GM21723 (cell line): Measurements from ENCODE around the gene PPP1R18.
"Not testable (repeated sequence)": the region's sequence is repeated elsewhere in the genome, so short reads cannot be mapped to it uniquely, and the experiment has no call there.

ENCODE experiments used
- ATAC-seq: cut with Tn5 transposase; IDR thresholded peaks from one replicate; pipeline ENCODE4 v1.9.1; 2021; ENCODE audit warnings: mild to moderate bottlenecking, moderate library complexity; ENCODE audit not compliant: unreplicated experiment

Gene PPP1R18

GRCh38 chr6:30670760-30671527, 15.5 kb downstream of the PPP1R18 start:
- no peak for ATAC-seq

DNA sequence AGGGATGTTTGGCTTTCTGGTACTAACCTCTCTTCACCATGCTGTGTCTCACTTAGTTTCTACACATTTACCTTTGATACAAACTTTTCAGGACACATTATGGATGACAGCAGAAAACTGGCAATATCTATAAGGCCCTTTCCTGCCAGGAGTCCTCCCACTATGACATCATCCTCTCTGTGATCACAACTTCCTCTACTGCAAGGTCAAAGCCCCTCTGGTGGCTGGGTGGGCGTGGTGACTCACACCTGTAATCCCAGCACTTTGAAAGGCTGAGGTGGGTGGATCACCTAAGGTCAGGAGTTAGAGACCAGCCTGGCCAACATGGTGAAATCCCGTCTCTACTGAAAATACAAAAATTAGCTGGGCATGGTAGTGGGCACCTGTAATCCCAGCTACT, 20.1 kb downstream of the PPP1R18 start:
- not testable (repeated sequence) for ATAC-seq

DNA sequence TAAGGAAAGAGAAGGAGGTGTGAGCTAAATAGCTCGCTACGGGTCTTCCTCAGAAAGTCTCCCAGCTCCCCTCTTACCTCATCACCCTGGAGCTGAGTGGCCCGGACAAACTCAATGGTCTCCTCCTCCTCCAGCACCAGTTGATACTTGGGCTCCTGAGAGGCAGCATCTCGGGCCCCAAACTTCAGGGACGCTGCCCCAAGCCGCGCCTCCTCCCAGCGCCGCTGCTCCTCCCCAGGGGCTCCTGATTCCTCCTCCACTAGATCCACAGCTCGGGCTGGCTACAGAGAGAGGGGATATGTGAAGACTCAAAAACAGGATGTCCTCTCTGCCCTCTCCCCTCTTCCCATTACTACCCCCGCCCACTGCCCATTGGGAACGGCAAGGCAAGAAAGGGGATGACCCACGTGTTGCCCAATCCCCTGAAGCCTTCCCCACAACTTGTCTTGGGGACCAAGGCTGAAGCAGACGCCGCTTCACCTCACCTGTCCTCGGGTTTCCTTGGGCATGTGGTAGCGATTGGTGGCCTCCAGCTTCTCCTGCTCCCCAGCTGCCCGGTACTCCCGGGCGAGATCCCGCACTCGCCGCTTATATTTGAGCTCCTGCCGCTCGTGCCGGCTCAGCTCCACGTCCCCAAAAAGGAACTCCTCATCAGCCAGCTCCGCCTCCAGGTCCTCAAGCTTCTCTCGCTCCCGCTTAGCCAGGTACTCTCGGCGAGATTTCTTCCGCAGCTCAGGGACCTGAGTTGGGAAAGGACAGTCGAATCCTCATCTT, 21.3 kb downstream of the PPP1R18 start:
- no peak for ATAC-seq

DNA sequence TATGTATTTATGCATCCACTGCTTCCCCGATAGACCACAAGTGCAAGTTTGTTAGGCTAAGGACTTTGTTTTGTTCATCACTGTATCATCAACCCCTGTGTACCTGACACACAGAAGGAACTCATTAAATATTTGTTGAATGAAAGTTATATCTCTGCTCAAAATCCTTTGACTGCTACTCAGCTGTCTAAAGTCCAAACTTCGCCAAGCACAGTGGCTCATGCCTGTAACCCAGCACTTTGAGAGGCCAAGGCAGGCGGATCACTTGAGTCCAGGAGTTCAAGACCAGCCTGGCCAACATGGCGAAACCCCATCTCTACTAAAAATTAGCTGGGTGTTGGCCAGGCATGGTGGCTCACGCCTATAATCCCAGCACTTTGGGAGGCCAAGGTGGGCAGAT, 28.5 kb downstream of the PPP1R18 start:
- not testable (repeated sequence) for ATAC-seq

DNA sequence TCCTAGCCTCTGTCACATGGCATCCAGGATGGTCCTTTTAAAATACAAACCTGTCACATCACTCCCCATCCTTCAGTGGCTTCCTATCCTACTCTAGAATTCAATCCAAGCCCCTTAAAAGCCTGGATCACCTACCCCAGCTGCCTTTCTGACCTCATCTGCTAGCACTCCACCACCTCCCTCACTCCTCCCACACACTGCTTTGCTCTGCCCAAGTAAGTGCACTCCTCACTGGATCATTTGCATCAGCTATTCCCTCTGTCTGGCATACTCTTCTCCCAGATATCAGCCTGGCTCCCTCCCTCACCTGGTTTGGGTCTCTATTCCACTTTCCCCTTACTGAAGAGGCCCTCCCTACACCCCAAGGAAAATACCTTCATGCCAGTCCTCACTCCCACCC, 29.0 kb downstream of the PPP1R18 start:
- no peak for ATAC-seq

DNA sequence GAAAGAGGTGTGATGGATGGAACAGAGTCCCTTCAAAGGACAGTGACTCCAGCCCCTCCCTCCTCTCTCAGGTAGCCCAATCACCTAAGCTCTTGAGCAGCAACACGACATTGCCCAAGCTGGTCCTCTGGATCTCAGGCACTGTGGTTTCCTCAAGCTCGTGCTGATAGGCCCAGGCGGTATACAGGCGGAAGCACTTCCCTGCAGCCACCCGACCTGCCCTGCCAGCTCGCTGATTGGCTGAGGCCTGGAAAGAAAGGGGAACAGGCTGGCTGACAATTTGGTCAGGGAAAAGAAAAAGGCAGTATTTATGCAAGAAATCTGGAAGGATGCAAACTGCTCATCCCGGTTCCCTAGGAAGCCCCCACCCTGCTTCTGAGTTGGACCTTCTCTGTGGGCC, 29.9 kb downstream of the PPP1R18 start:
- no peak for ATAC-seq

DNA sequence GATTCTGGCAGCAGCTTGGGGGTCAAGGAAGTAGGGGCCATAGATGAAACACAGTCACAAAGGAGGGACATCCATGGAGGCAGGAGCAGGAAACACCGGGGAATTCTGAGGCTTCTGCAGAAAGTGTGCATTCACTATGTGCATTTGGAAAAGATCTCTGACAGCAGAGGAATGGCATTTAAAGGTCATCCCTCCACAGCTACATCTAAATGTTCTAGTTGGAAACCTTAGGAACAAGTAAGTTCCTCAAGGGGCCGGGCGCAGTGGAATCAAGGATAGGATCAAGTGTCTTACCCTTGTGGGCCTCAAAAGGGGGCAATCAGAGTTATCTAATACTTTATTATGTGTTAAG, 30.7 kb downstream of the PPP1R18 start:
- no peak for ATAC-seq

DNA sequence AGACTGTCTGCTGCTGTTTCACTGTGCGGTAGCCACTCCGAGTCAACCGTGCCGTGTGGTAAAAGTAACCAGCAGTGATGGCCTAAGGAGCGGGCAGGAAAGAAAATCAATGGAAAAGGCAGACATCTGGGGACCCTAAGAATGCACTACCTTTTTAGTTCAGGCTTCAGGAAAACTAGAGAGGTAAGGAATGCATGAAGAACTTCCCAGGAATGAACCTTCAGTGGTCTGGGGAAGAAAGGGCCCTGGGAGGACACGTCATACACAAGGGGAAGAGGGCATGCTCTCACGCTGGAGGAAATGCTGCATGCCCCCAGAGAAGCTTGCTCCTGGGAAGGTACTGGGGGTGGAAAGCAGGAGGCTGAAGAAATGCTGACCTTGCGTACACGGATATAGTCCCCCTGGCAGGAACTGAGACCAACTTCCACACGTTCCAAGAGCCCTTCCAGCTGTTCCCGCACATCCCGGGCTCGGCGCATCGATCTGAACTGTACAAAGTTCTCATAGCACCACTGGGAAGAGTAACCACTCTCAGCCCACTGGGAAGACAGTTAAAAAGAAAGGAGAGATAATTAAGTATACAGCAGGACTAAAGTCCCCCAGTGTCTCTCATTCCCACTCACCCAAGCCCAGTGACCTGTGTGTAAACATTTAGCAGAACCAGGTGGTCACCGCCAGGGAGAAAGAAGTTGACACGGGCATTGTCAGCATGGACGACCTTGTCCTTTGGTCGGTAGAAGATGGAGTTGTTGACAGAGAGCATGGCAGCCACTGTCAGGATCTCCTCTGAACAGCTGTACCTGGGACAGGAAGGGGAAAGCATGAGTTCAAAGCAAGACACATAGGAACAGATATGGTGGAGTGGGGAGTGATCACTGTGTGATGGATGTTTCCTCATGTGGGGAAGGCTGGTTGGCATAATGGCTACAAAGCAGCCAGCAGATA, 31.4 kb downstream of the PPP1R18 start:
- no peak for ATAC-seq

DNA sequence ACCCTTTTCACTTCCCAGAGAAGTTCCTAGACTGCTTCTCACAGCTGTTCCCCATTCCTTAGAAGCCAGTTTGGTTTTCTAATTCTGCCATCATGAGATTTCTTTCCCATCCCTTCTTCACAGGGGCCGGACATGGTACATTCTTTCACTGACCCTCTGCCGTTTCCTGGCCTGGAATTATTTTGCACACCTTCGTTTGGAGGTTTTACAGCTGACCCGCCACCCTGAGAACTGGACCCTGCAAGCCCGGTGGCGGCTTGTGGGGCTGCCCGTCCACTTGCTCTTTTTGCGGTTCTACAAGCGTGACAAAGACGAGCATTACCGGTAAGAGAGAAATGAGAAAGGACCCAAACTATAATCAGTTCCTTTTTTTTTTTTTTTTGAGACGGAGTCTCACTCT, 35.3 kb downstream of the PPP1R18 start:
- no peak for ATAC-seq

DNA sequence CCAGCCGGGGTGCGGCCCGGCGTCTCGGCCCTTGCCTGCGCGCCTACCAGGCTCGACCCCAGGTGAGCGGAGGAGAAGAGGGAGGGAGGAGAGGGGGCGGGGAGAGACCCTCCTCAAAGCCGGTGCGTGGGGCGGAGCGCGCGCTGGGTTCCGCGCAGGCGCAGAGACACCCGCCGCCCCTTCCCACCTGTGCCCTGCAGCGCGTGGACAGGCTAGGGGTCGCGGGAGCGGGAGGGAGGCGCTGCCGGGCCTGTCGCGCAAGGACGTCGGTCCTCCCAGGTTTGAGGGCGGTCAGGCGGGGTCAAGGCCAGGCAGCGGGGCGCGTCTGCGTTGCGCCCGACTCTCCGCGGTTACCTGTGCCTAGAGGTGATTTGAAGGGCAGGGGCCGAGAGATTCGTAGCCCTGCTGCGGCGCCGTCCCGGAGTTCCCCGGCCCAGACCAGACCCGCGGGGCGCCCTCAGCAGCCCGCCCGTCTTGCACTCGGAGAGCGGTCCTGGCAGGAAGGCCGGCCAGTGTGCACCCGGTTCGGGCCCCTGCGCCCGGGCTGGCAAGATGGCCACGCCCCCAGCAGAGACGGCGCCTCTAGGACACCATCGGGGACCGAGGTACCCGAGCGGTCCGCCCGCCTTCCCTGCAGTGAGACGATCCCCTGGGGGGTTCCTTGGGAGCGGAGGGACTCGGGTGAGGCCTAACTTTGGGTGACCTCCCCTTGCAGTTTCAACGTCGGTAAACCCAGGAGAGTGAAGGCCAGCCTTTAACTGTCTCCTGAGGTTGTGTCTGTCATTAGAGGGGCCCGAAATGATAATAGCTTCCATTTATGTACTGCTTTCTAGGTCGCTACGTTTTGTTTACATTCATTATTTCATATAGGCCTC, 39.0 kb downstream of the PPP1R18 start:
- ATAC-seq = peak; percentile 77

GRCh38 chr6:30646450-30647241, 39.8 kb downstream of the PPP1R18 start, which contains the start of gene C6orf136:
Gene C6orf136 (plus strand): TSS chr6:30647133. CDS start chr6:30647232, 99 bp downstream.
- ATAC-seq = peak; percentile 47

DNA sequence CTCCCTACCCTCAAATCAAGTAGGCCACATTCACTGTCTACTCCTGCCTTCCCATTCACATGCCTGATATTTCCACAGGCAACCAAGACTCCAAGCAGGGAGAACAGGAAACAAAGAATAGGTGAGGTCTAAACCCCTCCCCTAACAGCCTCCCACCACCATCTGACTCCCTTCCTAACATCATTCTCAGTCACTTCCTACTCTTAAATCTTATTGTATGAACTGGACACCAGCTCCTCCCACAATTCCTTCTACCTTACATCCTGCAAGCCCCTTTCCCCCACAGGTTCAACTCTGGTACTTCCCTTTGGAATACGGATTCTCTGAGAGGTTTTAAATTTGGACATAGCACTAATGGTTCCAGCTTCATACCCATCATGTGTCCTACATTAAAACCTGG, 40.5 kb downstream of the PPP1R18 start:
- ATAC-seq = no peak

DNA sequence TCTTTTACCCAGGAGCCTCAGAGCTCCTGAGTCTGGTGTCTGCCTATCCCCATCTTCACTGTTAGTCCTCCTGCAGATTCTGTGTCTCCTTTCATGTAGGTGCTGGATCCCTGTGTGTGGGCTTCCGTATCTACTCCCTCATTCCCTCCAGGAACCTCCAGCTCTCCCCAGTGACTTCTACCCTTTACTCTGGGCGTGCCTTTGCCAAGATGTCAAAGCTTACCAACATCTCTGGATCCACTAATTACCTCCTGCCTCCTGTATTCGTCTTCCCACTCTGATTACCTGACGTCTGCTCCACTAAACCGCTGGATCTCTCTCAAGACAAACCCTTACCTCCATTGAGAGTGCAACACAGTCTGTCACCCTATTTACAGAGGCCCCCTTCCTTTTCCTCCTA, 41.7 kb downstream of the PPP1R18 start:
- ATAC-seq = no peak

DNA sequence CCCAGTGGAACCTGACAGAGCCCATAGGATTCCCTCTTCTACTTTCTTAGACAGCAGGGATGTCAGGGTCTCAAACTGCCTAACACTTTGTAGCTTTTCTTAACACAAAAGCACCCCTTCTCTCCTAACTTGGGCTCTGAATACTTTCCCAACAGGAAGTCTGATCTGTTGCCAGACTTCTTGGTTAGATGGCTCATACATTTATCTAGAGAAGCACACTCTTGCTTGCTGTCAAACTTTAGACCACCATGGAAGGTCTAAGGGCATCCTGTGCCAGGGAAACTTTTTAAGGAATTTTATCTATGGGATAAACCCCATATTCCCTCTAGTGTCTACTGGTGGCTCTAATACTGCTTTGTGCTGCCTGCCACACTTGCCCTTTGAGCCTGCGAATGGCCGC, 42.8 kb downstream of the PPP1R18 start:
- no peak for ATAC-seq

GRCh38 chr6:30641048-30641447, 45.4 kb downstream of the PPP1R18 start:
- ATAC-seq = no peak

DNA sequence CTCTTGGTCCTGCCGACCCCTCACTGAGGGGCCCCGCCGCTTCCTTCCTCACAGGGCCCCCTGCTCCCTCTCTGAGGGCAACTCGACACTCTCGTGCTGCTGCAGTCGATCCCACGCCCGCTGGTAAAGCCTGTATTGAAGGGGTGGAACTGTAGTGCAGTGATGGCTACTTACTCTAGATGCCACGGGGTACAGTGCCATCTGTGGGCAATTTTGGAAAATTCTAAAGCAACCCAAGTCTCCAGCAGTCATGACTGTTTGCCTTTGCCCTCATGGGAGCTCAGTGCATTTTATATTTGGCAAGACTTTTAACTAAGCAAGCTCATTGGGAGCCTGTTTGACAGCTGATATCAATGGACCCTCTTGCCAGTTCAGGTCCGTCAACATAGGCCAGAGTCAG, 46.0 kb downstream of the PPP1R18 start:
- no peak for ATAC-seq

DNA sequence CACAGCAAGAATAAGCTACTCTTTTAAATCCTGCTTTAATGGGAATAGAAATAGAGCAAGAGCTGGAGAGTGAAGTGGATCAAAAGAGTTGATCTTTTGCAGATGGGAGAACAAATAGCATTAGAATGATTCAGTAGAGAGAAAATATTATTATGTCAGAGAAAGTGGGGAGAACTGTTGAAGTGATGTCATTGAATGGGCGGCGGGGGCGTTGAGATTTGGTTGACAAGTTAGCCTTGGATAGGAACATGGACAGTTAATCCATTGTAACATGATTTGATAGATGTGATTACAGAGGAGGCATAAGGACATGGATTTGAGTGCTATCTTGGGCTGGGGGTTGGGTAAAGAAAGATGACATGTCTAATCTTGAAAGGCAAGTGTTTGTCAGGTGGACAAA, 50.6 kb downstream of the PPP1R18 start:
- ATAC-seq = no peak

- ATAC-seq = peak; percentile 79
These were observed 59.7 kb downstream of the PPP1R18 start, which contains the start of gene ATAT1 for GRCh38 chr6:30626484-30627366. Gene ATAT1 (plus strand): TSS chr6:30626874.
